ENCODE measurements around the gene GPC5.

Gene GPC5

DNA sequence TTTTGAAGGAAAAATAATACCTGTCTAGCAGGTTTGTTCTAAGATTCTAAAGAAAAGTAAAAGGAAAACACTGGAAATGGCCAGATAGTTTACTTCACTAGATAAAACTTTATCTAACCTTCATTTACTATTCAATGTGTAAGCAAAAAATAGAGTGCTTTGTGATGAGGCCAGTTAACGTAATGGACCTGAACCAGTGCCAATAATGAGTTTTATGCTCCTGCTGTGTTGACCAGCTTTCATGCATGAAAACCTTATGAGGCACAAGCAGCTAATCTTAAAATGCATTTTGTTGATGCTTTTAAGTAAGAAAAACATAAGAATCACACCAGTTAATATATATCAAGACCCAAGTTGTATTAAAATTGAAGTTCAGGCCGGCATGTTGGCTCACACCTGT is 1211.0 kb downstream of the GPC5 start:
- H3K9me3 Mint-ChIP-seq = no peaks in the 10 kb centered on the region
- H3K4me1 Mint-ChIP-seq (ENCODE audit: low read depth) = no peaks in the 10 kb centered on the region
- H3K4me3 Mint-ChIP-seq = no peak overlapping the region
- no peaks in the 10 kb centered on the region for H3K36me3 Mint-ChIP-seq (ENCODE audit: low read depth)
- H3K27me3 Mint-ChIP-seq (ENCODE audit: low read depth) = no peaks in the 10 kb centered on the region
- H3K27ac Mint-ChIP-seq = no peak overlapping the region

DNA sequence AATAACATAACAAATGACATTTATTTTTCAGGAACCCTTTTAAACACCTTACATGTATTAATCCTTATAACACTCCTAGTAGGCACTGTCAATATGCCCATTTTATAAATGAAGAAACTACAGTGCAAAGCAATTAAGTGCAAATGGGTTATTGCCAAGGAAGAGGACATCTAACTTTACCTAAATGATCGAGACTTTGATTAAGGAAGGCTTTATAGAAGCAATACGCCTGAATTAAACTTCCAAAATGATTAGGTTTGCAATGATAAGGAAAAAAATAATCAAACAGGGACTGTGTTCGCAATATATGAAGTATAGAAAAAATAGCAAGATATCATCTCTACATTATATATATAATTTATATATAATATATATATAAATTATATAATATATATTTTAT is 1214.5 kb downstream of the GPC5 start:
- Mint-ChIP-seq H3K27ac (no peak overlapping the region), H3K36me3 (ENCODE audit: low read depth) (no peaks in the 10 kb centered on the region), H3K9me3 (no peaks in the 10 kb centered on the region), H3K4me1 (ENCODE audit: low read depth) (no peaks in the 10 kb centered on the region), H3K4me3 (no peak overlapping the region), H3K27me3 (ENCODE audit: low read depth) (no peaks in the 10 kb centered on the region)

DNA sequence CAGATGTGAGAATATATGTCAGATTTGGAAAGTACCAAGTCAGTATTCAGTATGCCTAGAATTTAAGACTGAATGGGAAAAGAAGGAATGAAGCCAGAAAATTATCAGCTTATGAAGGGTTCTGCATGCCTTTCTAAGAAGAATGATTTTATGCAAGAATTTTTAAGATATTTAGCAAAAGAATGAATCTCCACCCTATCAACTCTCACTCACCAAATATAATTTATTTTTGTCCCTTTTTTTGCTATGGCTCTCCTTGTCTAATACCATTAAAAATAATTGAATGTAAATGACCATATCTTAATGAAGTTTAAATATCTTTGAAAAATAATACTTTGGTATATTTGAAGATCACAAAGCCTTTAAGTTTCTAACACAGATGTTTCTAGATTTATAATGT is 1215.5 kb downstream of the GPC5 start:
- H3K36me3 Mint-ChIP-seq (ENCODE audit: low read depth) = no peaks in the 10 kb centered on the region
- no peaks in the 10 kb centered on the region for H3K4me1 Mint-ChIP-seq (ENCODE audit: low read depth)
- H3K27ac Mint-ChIP-seq = no peak overlapping the region
- H3K9me3 Mint-ChIP-seq = no peaks in the 10 kb centered on the region
- H3K4me3 Mint-ChIP-seq = no peak overlapping the region
- H3K27me3 Mint-ChIP-seq (ENCODE audit: low read depth) = no peaks in the 10 kb centered on the region

DNA sequence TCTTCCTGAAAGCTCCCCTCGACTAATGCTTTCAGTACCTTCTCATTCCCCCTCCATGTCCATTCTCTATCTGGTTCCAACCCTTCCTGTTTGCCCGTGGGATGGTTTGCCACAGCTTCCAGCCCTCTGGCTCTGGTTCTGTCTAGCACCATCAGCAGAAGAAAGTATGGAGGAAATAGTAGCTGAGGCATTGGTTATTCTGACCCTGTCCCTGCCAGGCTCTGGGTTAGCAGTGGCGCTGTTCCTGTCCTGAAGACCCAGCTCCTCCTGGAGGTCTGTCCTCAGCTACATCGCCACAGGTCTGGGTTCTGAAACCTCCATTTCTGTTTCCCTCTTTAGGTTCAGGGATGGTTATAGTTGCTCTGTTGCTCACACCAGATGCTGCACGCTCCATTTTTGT is 1223.6 kb downstream of the GPC5 start:
- H3K4me3 Mint-ChIP-seq = no peak overlapping the region
- H3K36me3 Mint-ChIP-seq (ENCODE audit: low read depth) = no peaks in the 10 kb centered on the region
- no peaks in the 10 kb centered on the region for H3K4me1 Mint-ChIP-seq (ENCODE audit: low read depth)
- peaks cover 10% of the 10 kb centered on the region for H3K9me3 Mint-ChIP-seq
- H3K27me3 Mint-ChIP-seq (ENCODE audit: low read depth) = no peaks in the 10 kb centered on the region
- H3K27ac Mint-ChIP-seq = no peak overlapping the region

DNA sequence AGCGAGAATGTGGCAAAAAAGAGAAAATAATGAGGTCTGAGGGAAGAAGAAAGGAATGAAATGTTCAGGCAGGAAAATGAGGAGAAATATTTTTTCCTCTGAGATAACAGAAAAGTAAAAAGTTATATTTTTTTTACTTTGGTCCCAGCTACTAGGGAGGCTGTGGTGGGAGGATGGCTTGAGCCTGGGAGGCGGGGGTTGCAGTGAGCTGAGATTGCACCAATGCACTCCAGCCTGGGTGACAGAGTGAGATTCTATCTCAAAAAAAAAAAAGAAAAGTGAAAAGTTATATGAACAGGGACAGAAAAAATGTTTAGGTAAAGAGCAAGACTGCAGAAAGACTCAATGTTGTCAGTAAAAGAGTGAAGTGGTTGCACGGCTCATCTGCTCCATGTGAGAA is 1224.5 kb downstream of the GPC5 start:
- Mint-ChIP-seq H3K4me1 (ENCODE audit: low read depth) (no peaks in the 10 kb centered on the region), H3K4me3 (no peak overlapping the region), H3K36me3 (ENCODE audit: low read depth) (no peaks in the 10 kb centered on the region), H3K27me3 (ENCODE audit: low read depth) (no peaks in the 10 kb centered on the region), H3K9me3 (peaks cover 10% of the 10 kb centered on the region), H3K27ac (no peak overlapping the region)

DNA sequence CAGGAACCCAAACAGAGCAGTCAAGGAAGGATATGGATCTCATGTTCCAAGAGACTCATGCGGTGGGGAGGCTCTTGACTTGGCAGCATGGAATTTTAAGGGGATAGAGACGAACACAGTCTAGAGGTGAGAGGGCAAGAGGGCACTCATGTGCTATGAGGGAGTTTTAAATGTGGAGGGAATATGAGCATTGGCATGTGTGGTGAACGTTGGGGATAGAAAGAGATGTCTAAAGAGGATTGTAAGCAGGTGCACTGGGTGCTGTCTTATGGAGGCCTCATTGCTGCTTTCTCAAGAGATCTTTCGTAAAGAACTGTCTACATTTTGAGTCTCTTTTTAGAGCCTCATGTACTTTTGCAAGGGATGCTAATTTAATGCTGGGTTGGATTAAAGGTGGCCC is 1227.9 kb downstream of the GPC5 start:
- H3K4me1 Mint-ChIP-seq (ENCODE audit: low read depth) = no peaks in the 10 kb centered on the region
- H3K4me3 Mint-ChIP-seq = no peak overlapping the region
- peaks cover 10% of the 10 kb centered on the region for H3K9me3 Mint-ChIP-seq
- no peak overlapping the region for H3K27ac Mint-ChIP-seq
- H3K36me3 Mint-ChIP-seq (ENCODE audit: low read depth) = no peaks in the 10 kb centered on the region
- H3K27me3 Mint-ChIP-seq (ENCODE audit: low read depth) = no peaks in the 10 kb centered on the region

DNA sequence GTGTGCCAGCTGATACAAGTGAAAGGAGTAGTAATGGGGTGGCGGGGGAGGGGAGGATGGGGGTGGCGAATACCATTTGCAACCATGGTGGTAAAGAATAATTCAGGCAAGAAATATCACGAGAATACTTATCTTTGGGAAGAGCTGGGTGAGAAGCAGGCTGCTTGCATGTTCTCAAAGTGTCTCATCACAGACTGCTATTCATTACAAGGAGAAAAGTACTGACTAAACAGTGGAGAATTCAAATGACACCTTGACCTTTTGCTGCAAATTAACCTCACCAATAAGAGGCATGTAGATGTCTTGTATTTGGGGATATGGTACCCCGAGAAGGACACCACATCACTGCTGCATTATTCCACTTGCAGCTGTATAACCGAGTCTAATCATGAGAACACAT is 1242.5 kb downstream of the GPC5 start:
- Mint-ChIP-seq H3K36me3 (ENCODE audit: low read depth) (no peaks in the 10 kb centered on the region), H3K27me3 (ENCODE audit: low read depth) (no peaks in the 10 kb centered on the region), H3K4me3 (no peak overlapping the region), H3K9me3 (peaks cover 16% of the 10 kb centered on the region), H3K27ac (no peak overlapping the region), H3K4me1 (ENCODE audit: low read depth) (no peaks in the 10 kb centered on the region)

DNA sequence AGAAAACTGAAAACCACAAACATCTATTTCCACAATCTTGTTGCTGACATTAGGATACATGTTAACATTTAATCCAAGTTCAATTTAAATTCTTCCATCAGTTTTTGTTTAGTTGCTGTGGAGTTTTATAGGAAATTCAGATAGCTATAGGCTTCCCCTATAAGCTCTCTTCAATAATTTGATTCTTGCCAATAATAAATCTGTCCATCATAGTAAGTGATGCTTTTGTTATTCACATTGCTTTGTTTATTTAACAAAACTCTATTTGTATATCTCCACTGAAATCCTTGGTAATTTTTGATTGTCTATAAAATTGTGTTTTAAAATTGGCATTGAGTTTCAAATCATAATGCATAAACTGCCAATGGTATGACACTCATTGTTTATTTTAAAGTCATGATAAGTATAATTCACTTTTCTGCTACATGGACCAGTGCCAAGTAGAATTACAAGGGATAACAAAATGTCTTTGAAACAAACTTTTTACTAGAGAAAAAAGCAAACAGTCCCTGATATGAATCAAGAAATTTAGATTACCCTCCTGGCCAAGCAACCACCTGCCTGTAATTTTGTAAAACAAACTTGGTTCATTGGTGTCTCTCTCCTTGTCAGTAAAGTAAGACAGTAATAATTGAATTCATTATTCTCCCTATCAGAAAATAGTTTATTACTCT is 1250.9 kb downstream of the GPC5 start:
- H3K27me3 Mint-ChIP-seq (ENCODE audit: low read depth) = no peaks in the 10 kb centered on the region
- H3K4me3 Mint-ChIP-seq = no peak overlapping the region
- no peak overlapping the region for H3K27ac Mint-ChIP-seq
- no peaks in the 10 kb centered on the region for H3K36me3 Mint-ChIP-seq (ENCODE audit: low read depth)
- H3K9me3 Mint-ChIP-seq = no peaks in the 10 kb centered on the region
- H3K4me1 Mint-ChIP-seq (ENCODE audit: low read depth) = no peaks in the 10 kb centered on the region

DNA sequence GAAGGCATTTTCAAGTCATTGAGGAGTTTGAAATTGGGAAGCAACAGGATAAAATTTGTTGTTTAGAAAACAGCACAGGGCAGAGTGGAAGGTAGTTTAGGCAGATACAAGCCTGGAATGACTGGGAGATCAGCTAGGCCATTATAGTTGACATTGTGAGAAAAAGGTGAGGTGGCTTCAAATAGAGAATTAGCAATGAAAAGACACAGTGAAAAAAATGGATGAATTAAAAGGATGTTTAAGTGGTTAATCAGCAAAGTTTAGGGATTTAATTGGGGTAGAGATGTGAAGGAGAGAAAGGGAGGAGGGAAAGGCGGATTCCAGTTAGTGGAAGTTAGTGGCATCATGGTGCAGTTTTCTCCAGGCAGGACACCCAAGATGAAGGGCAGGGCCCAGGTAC is 1257.7 kb downstream of the GPC5 start:
- H3K4me3 Mint-ChIP-seq = no peak overlapping the region
- H3K36me3 Mint-ChIP-seq (ENCODE audit: low read depth) = no peaks in the 10 kb centered on the region
- no peak overlapping the region for H3K27ac Mint-ChIP-seq
- H3K9me3 Mint-ChIP-seq = peaks cover 6% of the 10 kb centered on the region
- no peaks in the 10 kb centered on the region for H3K4me1 Mint-ChIP-seq (ENCODE audit: low read depth)
- no peaks in the 10 kb centered on the region for H3K27me3 Mint-ChIP-seq (ENCODE audit: low read depth)

DNA sequence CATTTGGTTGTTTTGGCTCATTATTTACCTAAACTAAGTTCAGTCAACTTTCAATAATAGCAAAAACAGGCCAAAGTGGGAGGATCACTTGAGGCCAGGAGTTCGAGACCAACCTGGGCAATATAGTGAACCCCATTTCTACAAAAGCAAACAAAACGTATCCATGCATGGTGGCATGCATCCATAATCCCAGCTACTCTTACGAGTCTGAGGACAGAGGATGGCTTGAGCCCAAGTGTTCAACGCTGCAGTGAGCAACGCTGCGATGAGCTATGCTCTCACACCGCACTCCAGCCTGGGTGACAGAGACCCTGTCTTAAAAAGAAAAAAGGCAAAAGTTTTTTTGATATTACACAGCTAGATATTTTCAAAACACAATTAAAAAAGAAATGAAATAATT is 1258.2 kb downstream of the GPC5 start:
- H3K36me3 Mint-ChIP-seq (ENCODE audit: low read depth) = no peaks in the 10 kb centered on the region
- H3K4me1 Mint-ChIP-seq (ENCODE audit: low read depth) = no peaks in the 10 kb centered on the region
- H3K9me3 Mint-ChIP-seq = peaks cover 6% of the 10 kb centered on the region
- H3K4me3 Mint-ChIP-seq = no peak overlapping the region
- no peaks in the 10 kb centered on the region for H3K27me3 Mint-ChIP-seq (ENCODE audit: low read depth)
- no peak overlapping the region for H3K27ac Mint-ChIP-seq

DNA sequence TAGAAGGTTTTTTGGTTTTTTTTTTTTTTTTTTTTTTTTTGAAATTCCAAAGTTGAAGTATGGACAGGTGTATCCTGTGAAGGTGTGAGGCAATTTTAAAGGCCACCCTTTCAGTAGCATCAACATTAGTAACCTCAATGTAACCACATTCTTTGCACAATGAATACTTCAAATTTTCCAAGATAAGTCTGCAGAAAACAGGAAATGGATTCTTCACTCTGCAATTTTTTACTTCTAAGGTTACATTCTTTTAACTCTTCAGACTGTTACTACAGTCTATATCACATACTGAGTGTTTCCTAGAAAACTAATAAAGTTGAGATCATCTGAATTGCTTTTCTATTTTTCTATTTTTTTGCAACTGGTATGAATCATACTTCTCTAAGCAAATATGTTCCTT is 1259.1 kb downstream of the GPC5 start:
- no peaks in the 10 kb centered on the region for H3K36me3 Mint-ChIP-seq (ENCODE audit: low read depth)
- H3K4me1 Mint-ChIP-seq (ENCODE audit: low read depth) = no peaks in the 10 kb centered on the region
- H3K27me3 Mint-ChIP-seq (ENCODE audit: low read depth) = no peaks in the 10 kb centered on the region
- H3K27ac Mint-ChIP-seq = no peak overlapping the region
- peaks cover 6% of the 10 kb centered on the region for H3K9me3 Mint-ChIP-seq
- no peak overlapping the region for H3K4me3 Mint-ChIP-seq

DNA sequence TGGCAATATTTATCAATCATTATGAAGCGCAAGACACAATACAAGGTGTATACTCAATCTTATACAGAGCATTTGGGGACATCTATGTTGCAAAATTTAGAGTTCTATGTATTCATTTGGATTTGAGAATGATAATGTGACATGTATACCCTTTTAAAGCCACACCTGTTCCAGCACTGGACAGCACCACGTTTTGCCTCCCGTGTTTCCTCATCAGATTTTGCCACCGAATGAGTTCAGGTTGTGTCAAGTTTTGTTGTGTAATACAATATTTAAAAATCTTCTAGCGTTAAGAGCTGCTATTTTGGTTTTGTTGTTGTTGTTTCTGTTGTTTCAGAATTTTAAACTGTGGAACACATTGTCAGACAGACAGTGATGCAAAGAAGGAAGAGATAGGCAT is 1259.9 kb downstream of the GPC5 start:
- Mint-ChIP-seq H3K27me3 (ENCODE audit: low read depth) (no peaks in the 10 kb centered on the region), H3K4me3 (no peak overlapping the region), H3K27ac (no peak overlapping the region), H3K9me3 (peaks cover 6% of the 10 kb centered on the region), H3K4me1 (ENCODE audit: low read depth) (no peaks in the 10 kb centered on the region), H3K36me3 (ENCODE audit: low read depth) (no peaks in the 10 kb centered on the region)

DNA sequence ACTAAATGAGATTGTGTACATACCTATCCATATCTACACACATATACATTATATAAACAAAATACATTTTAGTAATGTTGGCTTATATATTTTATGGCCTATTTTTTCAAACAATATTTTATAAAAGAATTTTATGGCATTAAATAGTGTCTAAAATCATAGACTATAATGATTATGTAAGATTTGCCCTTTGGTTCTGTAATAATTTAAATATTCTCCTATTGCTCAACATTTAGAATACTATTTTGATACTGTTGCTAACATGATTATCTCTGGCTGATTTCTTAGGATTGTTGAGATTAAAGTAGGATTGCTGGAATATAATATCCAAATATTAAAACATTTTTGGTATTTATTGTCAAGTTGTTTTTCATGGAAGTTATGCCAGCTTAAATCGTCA is 1263.0 kb downstream of the GPC5 start:
- no peak overlapping the region for H3K27ac Mint-ChIP-seq
- no peaks in the 10 kb centered on the region for H3K27me3 Mint-ChIP-seq (ENCODE audit: low read depth)
- H3K4me3 Mint-ChIP-seq = no peak overlapping the region
- H3K9me3 Mint-ChIP-seq = peaks cover 6% of the 10 kb centered on the region
- no peaks in the 10 kb centered on the region for H3K4me1 Mint-ChIP-seq (ENCODE audit: low read depth)
- H3K36me3 Mint-ChIP-seq (ENCODE audit: low read depth) = no peaks in the 10 kb centered on the region

DNA sequence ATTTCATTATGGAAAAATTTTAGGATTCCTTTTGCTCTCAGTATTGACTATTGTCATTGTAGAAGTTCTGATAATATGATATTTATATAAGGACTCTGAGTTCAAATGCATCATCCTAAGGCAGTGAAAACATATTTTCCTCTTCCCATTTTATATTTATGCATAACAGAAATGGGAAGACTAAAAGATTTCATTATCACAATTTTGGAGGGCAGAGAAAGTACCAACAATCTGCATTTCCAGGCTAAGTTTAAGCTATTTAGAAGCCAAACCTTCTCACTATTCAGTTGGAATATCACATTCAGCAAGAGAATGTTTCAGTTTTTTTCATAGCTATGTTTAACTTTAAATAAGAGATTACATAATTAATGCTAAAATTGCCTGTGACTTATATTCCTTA is 1269.7 kb downstream of the GPC5 start:
- Mint-ChIP-seq H3K9me3 (peaks cover 10% of the 10 kb centered on the region), H3K27me3 (ENCODE audit: low read depth) (no peaks in the 10 kb centered on the region), H3K4me3 (no peak overlapping the region), H3K4me1 (ENCODE audit: low read depth) (no peaks in the 10 kb centered on the region), H3K36me3 (ENCODE audit: low read depth) (no peaks in the 10 kb centered on the region), H3K27ac (no peak overlapping the region)

DNA sequence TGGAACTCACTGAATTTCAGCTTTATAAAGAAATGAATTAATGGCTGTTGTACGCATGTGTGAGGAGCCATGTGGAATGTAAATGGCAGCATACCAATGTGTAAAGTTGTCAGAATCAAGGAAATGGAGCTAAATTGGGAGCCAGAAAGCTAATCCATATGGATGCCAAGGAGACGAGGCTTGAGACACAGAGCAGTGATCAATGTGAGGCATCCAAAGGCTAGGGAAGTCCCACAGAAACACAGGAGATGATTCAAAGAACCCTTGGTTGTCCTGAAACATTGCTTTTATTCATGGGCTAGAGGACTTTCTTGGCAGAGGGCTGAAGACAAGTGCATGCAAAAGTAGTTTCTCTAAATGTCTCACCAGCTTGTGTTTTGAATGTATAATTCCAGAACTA is 1271.7 kb downstream of the GPC5 start:
- Mint-ChIP-seq H3K9me3 (peaks cover 10% of the 10 kb centered on the region), H3K4me1 (ENCODE audit: low read depth) (no peaks in the 10 kb centered on the region), H3K36me3 (ENCODE audit: low read depth) (no peaks in the 10 kb centered on the region), H3K27me3 (ENCODE audit: low read depth) (no peaks in the 10 kb centered on the region), H3K27ac (no peak overlapping the region), H3K4me3 (no peak overlapping the region)

DNA sequence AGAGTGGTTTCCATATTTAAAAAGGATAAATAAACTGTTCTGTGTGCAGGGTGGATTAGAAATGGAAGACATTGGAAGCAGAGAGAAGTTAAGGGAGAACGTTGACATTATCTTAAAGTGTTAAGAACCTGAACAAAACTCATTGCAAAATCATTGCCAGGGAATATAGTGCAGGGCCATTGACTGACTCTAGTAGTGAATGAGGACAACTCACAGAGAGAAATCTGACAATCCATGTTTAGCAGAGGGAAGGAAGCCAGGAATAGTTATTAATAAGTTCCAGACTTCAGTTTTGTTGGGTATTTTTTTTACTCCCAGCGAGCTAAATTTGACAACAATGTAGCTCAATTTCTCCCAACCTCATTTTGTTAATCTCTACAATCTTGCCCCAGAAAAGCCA is 1273.4 kb downstream of the GPC5 start:
- H3K4me3 Mint-ChIP-seq = no peak overlapping the region
- H3K36me3 Mint-ChIP-seq (ENCODE audit: low read depth) = no peaks in the 10 kb centered on the region
- H3K27me3 Mint-ChIP-seq (ENCODE audit: low read depth) = no peaks in the 10 kb centered on the region
- peaks cover 10% of the 10 kb centered on the region for H3K9me3 Mint-ChIP-seq
- H3K27ac Mint-ChIP-seq = no peak overlapping the region
- no peaks in the 10 kb centered on the region for H3K4me1 Mint-ChIP-seq (ENCODE audit: low read depth)
